A549 (cell line): ENCODE results near the gene RAI2. TPM values are rescaled to one million over a fixed set of nuclear protein-coding genes. Genes with fewer than 3 reads are reported as not detected.

Source experiments
- ATAC-seq, 2 experiments: fragments of 200-7000 bp in 1 of 2; fragments of >200 bp in 1 of 2; cut with Nextera tagmentation in 1 of 2; cut with Tn5 transposase in 1 of 2; 3 replicates each; pipeline versions ENCODE4 v1.8.0 to v1.9.1; 2018 to 2020; ENCODE audit warnings: mild to moderate bottlenecking in 1 of 2, moderate library complexity in 1 of 2
- CTCF ChIA-PET: fragments of 300-600 bp; sonication (Branson Sonifier 250); formaldehyde crosslinking; extraction: SDS; loops from one replicate; lab custom pipeline; 2021; ENCODE audit warnings: antibody characterized with exemption, inconsistent platforms; lab: Yijun Ruan, JAX
- POLR2A ChIA-PET: fragments of 350-600 bp; formaldehyde crosslinking; extraction: SDS; loops from one replicate; lab custom pipeline; 2021; ENCODE audit warnings: antibody characterized with exemption, inconsistent platforms; lab: Yijun Ruan, JAX
- DNase-seq, 2 experiments: peaks; one replicate each; pipeline versions ENCODE4 v3.0.0 to v3.0.0-alpha.2; 2011 to 2016; ENCODE audit warnings: low read depth in 1 of 2, low spot score in 1 of 2
- FAIRE-seq: peaks from 2 replicates; lab custom pipeline; 2011; peaks lifted over from hg19 to GRCh38; lab: Jason Lieb, UNC
- H3K27ac ChIP-seq, 2 experiments: fragments of >200 bp; sonication (Bioruptor Twin); formaldehyde crosslinking; 3 replicates each; pipeline ENCODE4 v1.5.1; 2016 to 2017
- H3K4me1 ChIP-seq: fragments of >200 bp; sonication (Bioruptor Twin); formaldehyde crosslinking; 3 replicates; pipeline ENCODE4 v1.6.1; 2016
- H3K4me2 ChIP-seq: fragments of >200 bp; sonication (Bioruptor Twin); formaldehyde crosslinking; 3 replicates; pipeline ENCODE4 v1.6.1; 2016
- H3K4me3 ChIP-seq: fragments of >200 bp; sonication (Bioruptor Twin); formaldehyde crosslinking; 3 replicates; pipeline ENCODE4 v1.5.1; 2016
- H3K9me3 ChIP-seq: fragments of >200 bp; sonication (Bioruptor Twin); formaldehyde crosslinking; 3 replicates; pipeline ENCODE4 v1.6.1; 2016
- CBX2 ChIP-seq: fragments of 200-600 bp; sonication (generic); IDR thresholded peaks from 2 replicates; pipeline ENCODE4 v1.6.1; 2016; ENCODE audit warnings: low read depth, mild to moderate bottlenecking, borderline replicate concordance
- CHD2 ChIP-seq: fragments of 150-350 bp; IDR thresholded peaks from 2 replicates; pipeline ENCODE4 v1.6.1; 2014; ENCODE audit warnings: low read length; ENCODE audit not compliant: partially characterized antibody
- CHD4 ChIP-seq: fragments of 200-600 bp; sonication (generic); IDR thresholded peaks from 2 replicates; pipeline ENCODE4 v1.6.1; 2016; ENCODE audit warnings: antibody characterized with exemption, mild to moderate bottlenecking, borderline replicate concordance
- EP300 ChIP-seq, 2 experiments: fragments of >200 bp; sonication (Bioruptor Twin); formaldehyde crosslinking; IDR thresholded peaks; 2 replicates in 1 of 2; 3 replicates in 1 of 2; pipeline ENCODE4 v1.6.1; 2016 to 2017
- FOSL2 ChIP-seq, 2 experiments: fragments of 450-650 bp in 1 of 2; fragments of >200 bp in 1 of 2; sonication (Bioruptor Twin) in 1 of 2; formaldehyde crosslinking; IDR thresholded peaks; 2 replicates each; pipeline versions ENCODE4 v1.5.0 to v1.6.1; 2016 to 2020; ENCODE audit warnings: mild to moderate bottlenecking in 1 of 2, moderate library complexity in 1 of 2
- FOXS1 ChIP-seq: fragments of 250-450 bp; sonication (Bioruptor Pico); IDR thresholded peaks from 2 replicates; pipeline ENCODE4 v1.5.0; 2020; ENCODE audit warnings: mild to moderate bottlenecking, moderate library complexity
- HDAC2 ChIP-seq: fragments of 200-600 bp; sonication (generic); IDR thresholded peaks from 2 replicates; pipeline ENCODE4 v1.6.1; 2016
- HEYL ChIP-seq: fragments of 250-450 bp; sonication (Bioruptor Pico); IDR thresholded peaks from 2 replicates; pipeline ENCODE4 v1.8.0; 2021; ENCODE audit warnings: mild to moderate bottlenecking, moderate library complexity
- HOXA7 ChIP-seq: fragments of 250-450 bp; sonication (Bioruptor Pico); IDR thresholded peaks from 2 replicates; pipeline ENCODE4 v1.5.0; 2020; ENCODE audit warnings: mild to moderate bottlenecking, moderate library complexity
- HOXB13 ChIP-seq: fragments of 250-450 bp; sonication (Bioruptor Pico); IDR thresholded peaks from 2 replicates; pipeline ENCODE4 v1.5.0; 2020; ENCODE audit warnings: low read depth, mild to moderate bottlenecking, moderate library complexity
- JUN ChIP-seq, 2 experiments: fragments of >200 bp; sonication (Bioruptor Twin); formaldehyde crosslinking; IDR thresholded peaks; 2 replicates in 1 of 2; 3 replicates in 1 of 2; pipeline ENCODE4 v1.6.1; 2016 to 2017
- JUNB ChIP-seq: fragments of >200 bp; sonication (Bioruptor Twin); formaldehyde crosslinking; IDR thresholded peaks from 2 replicates; pipeline ENCODE4 v1.6.1; 2016
- KDM1A ChIP-seq: fragments of 200-600 bp; sonication (generic); IDR thresholded peaks from 2 replicates; pipeline ENCODE4 v1.6.1; 2016; ENCODE audit warnings: low read depth, mild to moderate bottlenecking
- MAZ ChIP-seq: fragments of 150-350 bp; IDR thresholded peaks from 2 replicates; pipeline ENCODE4 v1.6.1; 2014; ENCODE audit warnings: antibody characterized with exemption, low read depth, low read length, borderline replicate concordance
- NFE2L2 ChIP-seq: fragments of 150-350 bp; conservative IDR thresholded peaks from 2 replicates; pipeline ENCODE4 v1.6.1; 2014; ENCODE audit warnings: low read length
- NPAS2 ChIP-seq: fragments of 250-450 bp; sonication (Bioruptor Pico); IDR thresholded peaks from 2 replicates; pipeline ENCODE4 v1.8.0; 2022; ENCODE audit warnings: mild to moderate bottlenecking, moderate library complexity, borderline replicate concordance
- NR3C1 ChIP-seq: fragments of >200 bp; sonication (Bioruptor Twin); formaldehyde crosslinking; IDR thresholded peaks from 3 replicates; pipeline ENCODE4 v1.6.1; 2017
- PHF8 ChIP-seq: fragments of 200-600 bp; sonication (generic); IDR thresholded peaks from 2 replicates; pipeline ENCODE4 v1.6.1; 2016; ENCODE audit warnings: low read depth, mild to moderate bottlenecking, antibody characterized with exemption, moderate library complexity, borderline replicate concordance
- POLR2A ChIP-seq: IDR thresholded peaks from 2 replicates; pipeline ENCODE4 v1.6.1; 2012; ENCODE audit warnings: mild to moderate bottlenecking, low read length
- POLR2AphosphoS2 ChIP-seq: conservative IDR thresholded peaks from 2 replicates; pipeline ENCODE4 v1.6.1; 2012; ENCODE audit warnings: low read length, improper control_type of control experiment, inconsistent platforms
- RCOR1 ChIP-seq: fragments of 150-350 bp; IDR thresholded peaks from 2 replicates; pipeline ENCODE4 v1.6.1; 2014; ENCODE audit warnings: antibody characterized with exemption, low read length, low read depth
- RFX5 ChIP-seq: fragments of 450-650 bp; IDR thresholded peaks from 2 replicates; pipeline ENCODE4 v1.7.1; 2014; ENCODE audit warnings: antibody characterized with exemption, mild to moderate bottlenecking, moderate library complexity
- RNF2 ChIP-seq: fragments of 200-600 bp; sonication (generic); IDR thresholded peaks from 2 replicates; pipeline ENCODE4 v1.6.1; 2016; ENCODE audit warnings: low read depth, mild to moderate bottlenecking, antibody characterized with exemption, moderate library complexity, borderline replicate concordance
- SMC3 ChIP-seq: fragments of >200 bp; sonication (Bioruptor Twin); formaldehyde crosslinking; IDR thresholded peaks from 3 replicates; pipeline ENCODE4 v1.6.1; 2018; ENCODE audit warnings: inconsistent platforms
- SREBF2 ChIP-seq: fragments of 450-650 bp; IDR thresholded peaks from 2 replicates; pipeline ENCODE4 v1.6.1; 2014; ENCODE audit warnings: mild to moderate bottlenecking, moderate library complexity
- TFCP2L1 ChIP-seq: fragments of 250-450 bp; sonication (Bioruptor Pico); IDR thresholded peaks from 2 replicates; pipeline ENCODE4 v1.5.0; 2021; ENCODE audit warnings: mild to moderate bottlenecking
- ZC3H11A ChIP-seq: fragments of 450-650 bp; IDR thresholded peaks from 2 replicates; pipeline ENCODE4 v1.6.1; 2014; ENCODE audit warnings: antibody characterized with exemption, mild to moderate bottlenecking
- WGBS: methylation state at CpG from one replicate; pipeline ENCODE4 v1.1.6; 2017; ENCODE audit errors: missing lambda C conversion rate; 5-methylcytosine and 5-hydroxymethylcytosine counted together
- polyA plus RNA-seq, 4 experiments: library from polyadenylated mRNA; depleted of rRNA in 3 of 4; stranded (reverse); fragments of >200 nt; fragmentation: RNase III in 1 of 4; extraction: RNeasy Plus Mini Kit Qiagen cat#74134 plus additional on column Dnase treatment in 1 of 4; gene quantifications; 2 replicates in 3 of 4; 3 replicates in 1 of 4; pipeline ENCODE4 v1.2.3, GENCODE V29; 2011 to 2017
- TF ChIP-seq, protein P1 (sequence below): IDR thresholded peaks from 2 replicates; pipeline ENCODE4 v1.6.1; 2012; ENCODE audit warnings: low read depth, borderline replicate concordance
- TF ChIP-seq, protein P2 (sequence below): fragments of >200 bp; sonication (Bioruptor Twin); formaldehyde crosslinking; IDR thresholded peaks from 2 replicates; pipeline ENCODE4 v1.6.1; 2016
- TF ChIP-seq, protein P3 (sequence below): IDR thresholded peaks from 2 replicates; pipeline ENCODE4 v1.6.1; 2012

Gene RAI2
- polyA plus RNA-seq, 2 of the 4 experiments (the other 2 are of a cell fraction), result not detected

DNA sequence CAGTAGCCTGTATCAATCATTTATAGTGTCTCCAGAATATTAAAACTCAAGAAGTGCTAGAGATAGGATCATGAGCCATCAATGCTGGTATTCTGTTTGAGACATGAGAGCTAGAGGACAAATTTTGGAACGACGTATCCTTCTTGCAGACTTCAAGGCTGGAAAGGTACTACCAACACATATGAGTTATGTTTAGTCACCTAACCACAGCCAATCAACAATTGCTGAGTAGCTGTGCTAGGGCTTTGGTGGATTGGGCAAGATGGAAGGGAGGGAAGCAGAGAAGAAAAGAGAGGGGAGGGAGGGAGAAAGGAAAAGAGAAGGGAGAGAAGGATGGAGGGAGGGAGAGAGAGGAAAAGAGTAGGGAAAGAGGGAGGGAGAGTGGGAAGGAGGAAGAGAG lies 21.6 kb upstream of the RAI2 start:
- H3K4me3 ChIP-seq, result no peak overlapping the region
- WGBS, result 0% methylated on average over 2 of the region's 2 CpGs
- H3K27ac ChIP-seq, result no peak overlapping the region
- POLR2A ChIA-PET, result no interaction called here
- no peaks in the 10 kb centered on the region for H3K4me1 ChIP-seq
- H3K4me2 ChIP-seq, result no peak overlapping the region
- no peak for DNase-seq
- no peak for ATAC-seq
- no peak for FAIRE-seq
- TF ChIP-seq SREBF2, result no peak
- TF ChIP-seq PHF8, result no peak
- TF ChIP-seq HEYL, result no peak
- no peak for TF ChIP-seq CHD2
- no peak for TF ChIP-seq FOXS1
- no peak for TF ChIP-seq TFCP2L1
- TF ChIP-seq, protein P1, sequence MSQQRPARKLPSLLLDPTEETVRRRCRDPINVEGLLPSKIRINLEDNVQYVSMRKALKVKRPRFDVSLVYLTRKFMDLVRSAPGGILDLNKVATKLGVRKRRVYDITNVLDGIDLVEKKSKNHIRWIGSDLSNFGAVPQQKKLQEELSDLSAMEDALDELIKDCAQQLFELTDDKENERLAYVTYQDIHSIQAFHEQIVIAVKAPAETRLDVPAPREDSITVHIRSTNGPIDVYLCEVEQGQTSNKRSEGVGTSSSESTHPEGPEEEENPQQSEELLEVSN, result no peak
- no peak for TF ChIP-seq ZC3H11A
- TF ChIP-seq RFX5, result no peak
- no peak for TF ChIP-seq MAZ
- TF ChIP-seq RCOR1, result no peak
- no peak for TF ChIP-seq JUN (IDR thresholded peaks at IDR 0.05)
- no peak for TF ChIP-seq POLR2A
- TF ChIP-seq, protein P2, sequence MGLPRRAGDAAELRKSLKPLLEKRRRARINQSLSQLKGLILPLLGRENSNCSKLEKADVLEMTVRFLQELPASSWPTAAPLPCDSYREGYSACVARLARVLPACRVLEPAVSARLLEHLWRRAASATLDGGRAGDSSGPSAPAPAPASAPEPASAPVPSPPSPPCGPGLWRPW, result no peak
- TF ChIP-seq, all 56 proteins: peak for 0
- H3K9me3 ChIP-seq, result no peaks in the 10 kb centered on the region
- CTCF ChIA-PET, result no interaction called here

DNA sequence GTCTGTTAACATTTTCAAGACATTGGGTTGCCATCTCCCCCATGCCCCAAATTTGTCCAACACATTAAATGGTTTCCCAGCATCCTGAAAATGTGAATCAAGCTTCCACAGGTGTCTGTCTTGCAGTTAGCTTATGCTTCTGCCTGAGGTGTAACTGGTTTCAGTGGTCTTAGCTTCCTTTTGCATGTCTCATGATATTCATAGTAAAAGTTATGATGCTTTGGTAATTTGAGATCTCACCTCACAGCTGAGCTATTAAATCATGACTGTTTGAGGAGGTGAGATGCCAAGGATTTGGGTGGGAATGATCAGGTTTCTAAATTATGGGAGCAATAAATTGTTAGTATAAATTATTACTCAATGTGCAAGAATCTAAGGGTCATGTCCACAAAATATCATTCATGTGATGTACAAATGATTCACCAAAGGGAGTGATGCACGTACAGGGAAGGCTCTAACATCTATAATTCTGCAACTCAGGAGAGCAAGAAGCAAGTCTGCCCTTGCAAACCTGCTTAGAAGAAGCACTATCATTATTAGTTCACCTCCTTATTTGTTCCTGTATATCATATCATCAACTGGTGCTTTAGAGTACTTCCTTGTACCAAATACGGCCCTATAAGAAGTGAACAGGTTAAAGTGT lies 17.1 kb upstream of the RAI2 start:
- Histone ChIP-seq H3K9me3 (no peaks in the 10 kb centered on the region), H3K27ac (no peak overlapping the region), H3K4me3 (no peak overlapping the region), H3K4me2 (no peak overlapping the region), H3K4me1 (no peaks in the 10 kb centered on the region)
- CTCF ChIA-PET, result interaction anchor here (1.5 kb wide), 1 partner anchor 67 kb away, joined by 5 read pairs; no protein-coding TSS in a partner anchor
- no peak for ATAC-seq
- FAIRE-seq, result peak; percentile 23
- WGBS, result 0% methylated on average over 2 of the region's 2 CpGs
- POLR2A ChIA-PET, result no interaction called here
- DNase-seq, result no peak
- no peak for TF ChIP-seq EP300 (IDR thresholded peaks at IDR 0.05)
- TF ChIP-seq ZC3H11A, result no peak
- no peak for TF ChIP-seq POLR2AphosphoS2
- TF ChIP-seq NPAS2 (CRISPR knock-in tag), result no peak
- no peak for TF ChIP-seq CBX2
- no peak for TF ChIP-seq NFE2L2
- TF ChIP-seq, protein P3, sequence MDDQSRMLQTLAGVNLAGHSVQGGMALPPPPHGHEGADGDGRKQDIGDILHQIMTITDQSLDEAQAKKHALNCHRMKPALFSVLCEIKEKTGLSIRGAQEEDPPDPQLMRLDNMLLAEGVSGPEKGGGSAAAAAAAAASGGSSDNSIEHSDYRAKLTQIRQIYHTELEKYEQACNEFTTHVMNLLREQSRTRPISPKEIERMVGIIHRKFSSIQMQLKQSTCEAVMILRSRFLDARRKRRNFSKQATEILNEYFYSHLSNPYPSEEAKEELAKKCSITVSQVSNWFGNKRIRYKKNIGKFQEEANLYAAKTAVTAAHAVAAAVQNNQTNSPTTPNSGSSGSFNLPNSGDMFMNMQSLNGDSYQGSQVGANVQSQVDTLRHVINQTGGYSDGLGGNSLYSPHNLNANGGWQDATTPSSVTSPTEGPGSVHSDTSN, result no peak
- TF ChIP-seq TFCP2L1, result no peak
- TF ChIP-seq SMC3, result no peak
- TF ChIP-seq KDM1A, result no peak
- TF ChIP-seq HOXA7 (CRISPR knock-in tag), result no peak
- TF ChIP-seq, all 56 proteins: peak for 0

DNA sequence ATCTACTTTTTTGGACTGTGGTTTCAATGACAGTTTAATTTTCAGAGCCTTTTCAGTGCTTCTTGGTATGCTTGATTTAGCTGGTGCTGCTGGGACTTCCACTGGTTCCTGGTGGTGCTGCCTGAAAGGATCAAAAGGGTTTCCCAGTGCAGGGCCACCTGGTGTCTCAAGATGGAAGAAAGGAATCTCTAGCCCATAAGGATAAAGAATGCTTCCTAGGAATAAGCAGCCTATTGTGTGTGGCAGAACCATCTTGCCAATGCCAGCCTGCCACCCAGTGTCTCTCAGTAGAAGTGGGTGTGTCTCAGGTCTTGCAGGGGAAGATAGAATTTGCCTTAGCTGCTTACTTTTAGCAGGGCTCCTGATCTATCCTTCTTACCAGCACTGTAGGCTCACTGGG lies 15.0 kb upstream of the RAI2 start:
- no peak for DNase-seq
- POLR2A ChIA-PET, result no interaction called here
- ATAC-seq, result no peak
- Histone ChIP-seq H3K4me3 (no peak overlapping the region), H3K9me3 (no peaks in the 10 kb centered on the region), H3K27ac (no peak overlapping the region), H3K4me2 (no peak overlapping the region), H3K4me1 (no peaks in the 10 kb centered on the region)
- CTCF ChIA-PET, result no interaction called here
- FAIRE-seq, result no peak
- TF ChIP-seq HDAC2, result no peak
- TF ChIP-seq, protein P3, result no peak
- no peak for TF ChIP-seq CHD4
- no peak for TF ChIP-seq RNF2
- no peak for TF ChIP-seq JUNB
- TF ChIP-seq FOSL2 (IDR thresholded peaks at IDR 0.05), result no peak
- TF ChIP-seq FOSL2 (CRISPR knock-in tag; IDR thresholded peaks at IDR 0.05), result no peak
- no peak for TF ChIP-seq NR3C1
- no peak for TF ChIP-seq ZC3H11A
- TF ChIP-seq HOXB13, result no peak
